ENCODE measurements around the gene UTS2B.

Gene UTS2B

DNA sequence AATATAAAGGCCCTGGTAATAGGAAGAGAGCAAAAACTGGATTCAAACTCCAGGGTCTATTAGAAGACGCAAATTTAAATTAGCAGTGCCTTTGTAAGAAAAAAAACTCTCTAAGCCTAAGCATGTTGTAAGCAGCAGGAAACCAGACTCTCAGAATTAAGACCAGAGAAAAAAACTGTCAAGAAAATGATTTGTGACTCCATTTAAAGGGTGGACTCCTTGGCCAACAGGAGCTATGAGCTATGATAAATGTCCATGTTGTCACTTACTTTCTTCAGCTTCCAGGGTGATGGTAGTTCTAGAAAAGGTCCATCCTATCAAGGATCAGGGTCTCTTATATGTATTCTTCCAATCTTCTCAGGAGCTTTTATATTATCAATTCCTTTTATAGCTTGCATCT, 36.0 kb downstream of the UTS2B start:
- no peaks in the 10 kb centered on the region for H3K36me3 Mint-ChIP-seq (ENCODE audit: low read depth)
- no peaks in the 10 kb centered on the region for H3K27me3 Mint-ChIP-seq (ENCODE audit: low read depth, poor library complexity)
- TF ChIP-seq, protein P1, sequence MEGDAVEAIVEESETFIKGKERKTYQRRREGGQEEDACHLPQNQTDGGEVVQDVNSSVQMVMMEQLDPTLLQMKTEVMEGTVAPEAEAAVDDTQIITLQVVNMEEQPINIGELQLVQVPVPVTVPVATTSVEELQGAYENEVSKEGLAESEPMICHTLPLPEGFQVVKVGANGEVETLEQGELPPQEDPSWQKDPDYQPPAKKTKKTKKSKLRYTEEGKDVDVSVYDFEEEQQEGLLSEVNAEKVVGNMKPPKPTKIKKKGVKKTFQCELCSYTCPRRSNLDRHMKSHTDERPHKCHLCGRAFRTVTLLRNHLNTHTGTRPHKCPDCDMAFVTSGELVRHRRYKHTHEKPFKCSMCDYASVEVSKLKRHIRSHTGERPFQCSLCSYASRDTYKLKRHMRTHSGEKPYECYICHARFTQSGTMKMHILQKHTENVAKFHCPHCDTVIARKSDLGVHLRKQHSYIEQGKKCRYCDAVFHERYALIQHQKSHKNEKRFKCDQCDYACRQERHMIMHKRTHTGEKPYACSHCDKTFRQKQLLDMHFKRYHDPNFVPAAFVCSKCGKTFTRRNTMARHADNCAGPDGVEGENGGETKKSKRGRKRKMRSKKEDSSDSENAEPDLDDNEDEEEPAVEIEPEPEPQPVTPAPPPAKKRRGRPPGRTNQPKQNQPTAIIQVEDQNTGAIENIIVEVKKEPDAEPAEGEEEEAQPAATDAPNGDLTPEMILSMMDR (IDR thresholded peaks at IDR 0.05), result no peak
- H3K4me3 Mint-ChIP-seq, result no peak overlapping the region
- H3K27ac Mint-ChIP-seq, result peak overlapping the region; percentile 46
- H3K4me1 Mint-ChIP-seq, result peaks cover 9% of the 10 kb centered on the region
- DNase-seq, result no peak
- H3K9me3 Mint-ChIP-seq, result no peaks in the 10 kb centered on the region

DNA sequence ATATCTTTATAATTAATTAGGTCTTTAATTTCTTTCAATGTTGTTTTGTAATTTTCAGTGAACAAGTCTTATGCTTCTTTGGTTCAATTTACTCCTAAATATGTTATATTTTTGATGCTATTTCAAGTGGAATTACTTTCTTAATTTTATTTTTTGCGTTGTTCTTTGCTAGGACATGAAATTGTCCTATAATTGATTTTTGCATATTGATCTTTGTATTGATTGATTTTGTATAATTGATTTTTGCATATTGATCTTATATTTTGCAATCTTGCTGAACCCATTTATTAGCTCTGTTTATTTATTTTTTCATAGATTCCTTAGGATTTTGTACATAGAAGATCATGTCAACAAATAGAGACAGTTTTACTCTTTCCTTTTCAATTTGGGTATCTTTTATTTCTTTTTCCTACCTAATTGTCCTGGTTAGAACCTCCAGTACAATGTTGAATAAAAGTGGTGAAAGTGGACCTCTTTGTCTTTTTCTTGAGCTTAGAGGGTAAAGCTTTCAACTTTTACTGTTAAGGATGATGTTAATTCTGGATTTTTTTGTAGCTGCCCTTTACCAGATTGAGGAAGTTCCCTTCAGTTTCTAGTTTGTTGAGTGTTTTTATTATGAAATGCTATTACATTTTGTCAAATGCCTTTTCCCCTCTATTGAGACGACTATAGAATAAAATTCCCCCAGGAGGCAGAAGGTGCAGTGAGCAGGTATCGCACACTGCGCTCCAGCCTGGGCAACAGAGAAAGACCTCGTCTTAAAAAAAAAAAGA, 37.9 kb downstream of the UTS2B start:
- TF ChIP-seq, protein P1 (IDR thresholded peaks at IDR 0.05), result no peak
- Mint-ChIP-seq H3K4me3 (no peak overlapping the region), H3K4me1 (no peaks in the 10 kb centered on the region), H3K9me3 (no peaks in the 10 kb centered on the region), H3K27me3 (ENCODE audit: low read depth, poor library complexity) (no peaks in the 10 kb centered on the region), H3K36me3 (ENCODE audit: low read depth) (no peaks in the 10 kb centered on the region), H3K27ac (no peak overlapping the region)
- DNase-seq, result no peak

DNA sequence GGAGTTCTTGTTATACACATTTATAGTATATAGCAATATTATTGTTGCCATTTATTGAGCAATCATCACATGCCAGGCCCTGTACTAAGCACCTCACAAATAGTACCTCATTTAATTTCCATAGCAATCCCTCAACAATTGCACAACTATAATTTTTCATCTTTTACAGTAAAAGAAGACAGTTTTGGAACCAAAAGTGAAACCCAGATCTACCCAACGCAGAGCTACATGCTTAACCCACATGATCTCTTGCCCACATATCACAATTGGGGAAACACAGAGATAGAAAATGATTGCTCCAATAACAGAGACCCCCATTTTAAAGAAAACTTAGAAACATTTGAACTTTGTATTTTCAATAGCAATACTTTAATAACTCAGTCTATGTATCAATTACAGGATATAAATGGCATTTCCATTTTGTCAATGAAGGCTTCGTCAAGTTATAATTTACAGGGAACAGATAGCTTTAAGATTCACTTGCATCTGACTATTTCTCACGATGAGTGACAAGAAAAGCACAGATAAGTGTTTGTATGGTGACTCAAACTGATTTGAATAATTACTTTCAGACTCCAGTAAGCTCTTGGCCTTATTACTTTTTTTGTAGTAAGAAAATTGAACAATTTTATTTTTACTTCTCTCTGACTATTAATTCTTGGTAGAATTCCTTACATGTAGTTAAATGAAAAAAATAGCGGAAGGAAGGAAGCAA, 39.9 kb downstream of the UTS2B start:
- Mint-ChIP-seq H3K27ac (no peak overlapping the region), H3K9me3 (no peaks in the 10 kb centered on the region), H3K27me3 (ENCODE audit: low read depth, poor library complexity) (no peaks in the 10 kb centered on the region), H3K4me3 (no peak overlapping the region), H3K36me3 (ENCODE audit: low read depth) (no peaks in the 10 kb centered on the region), H3K4me1 (no peaks in the 10 kb centered on the region)
- DNase-seq, result no peak
- TF ChIP-seq, protein P1 (IDR thresholded peaks at IDR 0.05), result no peak

DNA sequence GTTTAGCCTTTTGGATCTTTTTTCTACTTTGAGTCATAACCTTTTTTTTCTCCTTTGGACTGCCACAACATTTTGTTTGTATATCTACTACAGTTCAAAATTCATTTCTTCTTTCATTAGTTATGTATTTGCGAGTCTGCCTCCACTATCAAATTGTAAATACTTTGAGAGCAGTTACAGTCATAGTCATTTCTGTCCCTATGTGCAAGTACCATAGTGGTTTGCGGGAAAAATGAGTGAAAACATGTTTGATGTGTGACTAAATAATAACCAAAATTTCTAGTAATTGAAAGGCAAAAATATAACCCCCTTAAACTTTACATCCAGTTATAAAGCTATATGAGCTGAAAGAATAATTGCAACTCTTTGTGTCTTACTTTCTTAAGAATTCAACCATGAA, 46.9 kb downstream of the UTS2B start:
- H3K9me3 Mint-ChIP-seq, result no peaks in the 10 kb centered on the region
- TF ChIP-seq, protein P1 (IDR thresholded peaks at IDR 0.05), result no peak
- no peaks in the 10 kb centered on the region for H3K36me3 Mint-ChIP-seq (ENCODE audit: low read depth)
- H3K4me3 Mint-ChIP-seq, result no peak overlapping the region
- H3K27ac Mint-ChIP-seq, result no peak overlapping the region
- H3K4me1 Mint-ChIP-seq, result peaks cover 29% of the 10 kb centered on the region
- DNase-seq, result no peak
- no peaks in the 10 kb centered on the region for H3K27me3 Mint-ChIP-seq (ENCODE audit: low read depth, poor library complexity)

GRCh38 chr3:191282251-191283185, 47.8 kb downstream of the UTS2B start:
- H3K4me3 Mint-ChIP-seq, result no peak overlapping the region
- no peaks in the 10 kb centered on the region for H3K36me3 Mint-ChIP-seq (ENCODE audit: low read depth)
- H3K4me1 Mint-ChIP-seq, result peaks cover 29% of the 10 kb centered on the region
- H3K27ac Mint-ChIP-seq, result no peak overlapping the region
- H3K9me3 Mint-ChIP-seq, result no peaks in the 10 kb centered on the region
- H3K27me3 Mint-ChIP-seq (ENCODE audit: low read depth, poor library complexity), result no peaks in the 10 kb centered on the region
- TF ChIP-seq, protein P1 (IDR thresholded peaks at IDR 0.05), result no peak
- no peak for DNase-seq
